GM19438 (cell line): ENCODE data around the gene SEPTIN10.
"Not testable (repeated sequence)": the region's sequence is repeated elsewhere in the genome, so short reads cannot be mapped to it uniquely, and the experiment has no call there.

Experiments used
- ATAC-seq: cut with Tn5 transposase; IDR thresholded peaks from one replicate; pipeline ENCODE4 v1.9.1; 2021; ENCODE audit warnings: low read depth; ENCODE audit not compliant: unreplicated experiment

SEPTIN10 gene

GRCh38 chr2:109554758-109555157 is 59.0 kb downstream of the SEPTIN10 start:
- no peak for ATAC-seq

GRCh38 chr2:109549016-109549590 is 64.7 kb downstream of the SEPTIN10 start:
- ATAC-seq: no peak

GRCh38 chr2:109547280-109547679 is 66.5 kb downstream of the SEPTIN10 start:
- no peak for ATAC-seq

GRCh38 chr2:109545828-109546713 is 67.7 kb downstream of the SEPTIN10 start:
- no peak for ATAC-seq

GRCh38 chr2:109542384-109542783 is 71.4 kb downstream of the SEPTIN10 start:
- ATAC-seq: no peak

GRCh38 chr2:109538546-109538945 is 75.2 kb downstream of the SEPTIN10 start:
- ATAC-seq: no peak

GRCh38 chr2:109537565-109538222 is 76.1 kb downstream of the SEPTIN10 start:
- no peak for ATAC-seq

GRCh38 chr2:109536556-109536955 is 77.2 kb downstream of the SEPTIN10 start:
- not testable (repeated sequence) for ATAC-seq

GRCh38 chr2:109535217-109535946 is 78.4 kb downstream of the SEPTIN10 start:
- no peak for ATAC-seq

GRCh38 chr2:109533823-109534222 is 79.9 kb downstream of the SEPTIN10 start:
- ATAC-seq: no peak

- no peak for ATAC-seq
Observed at GRCh38 chr2:109532728-109533076, 81.1 kb downstream of the SEPTIN10 start.

GRCh38 chr2:109531896-109532727 is 81.7 kb downstream of the SEPTIN10 start:
- no peak for ATAC-seq

GRCh38 chr2:109531221-109531620 is 82.5 kb downstream of the SEPTIN10 start:
- no peak for ATAC-seq

- ATAC-seq: no peak
Observed at GRCh38 chr2:109530712-109531111, 83.1 kb downstream of the SEPTIN10 start.

GRCh38 chr2:109529532-109530449 is 84.0 kb downstream of the SEPTIN10 start:
- ATAC-seq: no peak

- ATAC-seq: no peak
Observed at GRCh38 chr2:109528811-109529501, 84.8 kb downstream of the SEPTIN10 start.

GRCh38 chr2:109527846-109528705 is 85.7 kb downstream of the SEPTIN10 start:
- no peak for ATAC-seq

GRCh38 chr2:109527079-109527478 is 86.7 kb downstream of the SEPTIN10 start:
- no peak for ATAC-seq
